ENCODE measurements around the gene CUBN.

Gene CUBN

DNA sequence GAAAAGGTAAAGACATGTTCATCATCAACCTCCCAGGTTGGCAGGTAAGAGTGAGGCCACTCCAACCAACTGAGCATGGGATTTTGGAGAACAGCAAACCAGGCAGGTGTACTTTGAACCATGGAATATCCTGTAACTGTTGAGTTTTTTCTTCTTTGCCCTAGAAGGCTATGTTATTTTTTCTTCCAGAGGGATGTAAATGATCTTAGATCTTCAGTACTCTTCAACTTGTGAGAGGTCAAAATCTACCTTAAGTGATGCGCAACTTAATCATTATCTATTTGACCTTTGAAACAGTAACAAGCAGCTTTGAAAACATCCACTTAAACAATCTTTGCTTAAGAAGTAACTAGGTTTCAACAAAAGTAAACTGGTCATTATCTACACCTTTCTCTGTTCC lies at the start of gene CUBN:
CUBN (minus strand) TSS at position 71 of the 400 bp plus-strand sequence; CDS start at position 25, 46 bp downstream.
- DNase-seq (ENCODE audit: low read depth) = no peak
- TF ChIP-seq POLR2A (IDR thresholded peaks at IDR 0.05; ENCODE audit: extremely low read depth, insufficient read length) = no peak
- no peak for TF ChIP-seq MYC (IDR thresholded peaks at IDR 0.05; ENCODE audit: low read depth, low read length)
- TF ChIP-seq CTCF (IDR thresholded peaks at IDR 0.05; ENCODE audit: low read depth, low read length) = no peak
- TF ChIP-seq, protein P1, sequence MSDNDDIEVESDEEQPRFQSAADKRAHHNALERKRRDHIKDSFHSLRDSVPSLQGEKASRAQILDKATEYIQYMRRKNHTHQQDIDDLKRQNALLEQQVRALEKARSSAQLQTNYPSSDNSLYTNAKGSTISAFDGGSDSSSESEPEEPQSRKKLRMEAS (IDR thresholded peaks at IDR 0.05; ENCODE audit: low read depth, low read length) = no peak
- no peak within 1 kb of the TSS for H3K4me3 ChIP-seq (ENCODE audit: low read depth, low read length)

DNA sequence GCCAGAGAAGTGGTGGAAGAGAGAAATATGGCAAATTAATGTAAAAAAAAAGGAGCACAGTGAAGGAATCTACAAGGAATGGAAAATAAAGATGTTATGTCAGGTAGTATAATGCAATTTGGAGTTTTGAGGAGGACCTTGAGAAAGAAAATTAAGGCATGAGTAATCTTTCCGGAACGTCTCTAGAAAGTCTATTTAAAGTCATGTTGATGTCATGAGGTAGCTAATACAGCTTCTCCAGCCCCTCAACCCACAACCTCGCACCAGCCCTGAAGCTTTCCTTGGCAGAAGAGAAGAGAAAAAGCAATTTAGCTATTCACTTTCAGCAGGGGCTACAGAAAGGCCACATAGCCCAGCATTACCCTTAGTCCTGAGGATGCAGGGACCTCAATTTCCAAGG lies 49.4 kb upstream of the CUBN start:
- H3K4me3 ChIP-seq (ENCODE audit: low read depth, low read length) = no peak overlapping the region
- no peak for TF ChIP-seq POLR2A (IDR thresholded peaks at IDR 0.05; ENCODE audit: extremely low read depth, insufficient read length)
- TF ChIP-seq, protein P1 (IDR thresholded peaks at IDR 0.05; ENCODE audit: low read depth, low read length) = no peak
- TF ChIP-seq MYC (IDR thresholded peaks at IDR 0.05; ENCODE audit: low read depth, low read length) = no peak
- TF ChIP-seq CTCF (IDR thresholded peaks at IDR 0.05; ENCODE audit: low read depth, low read length) = no peak
- no peak for DNase-seq (ENCODE audit: low read depth)

- no peak for DNase-seq (ENCODE audit: low read depth)
- TF ChIP-seq CTCF (IDR thresholded peaks at IDR 0.05; ENCODE audit: low read depth, low read length) = no peak
- TF ChIP-seq MYC (IDR thresholded peaks at IDR 0.05; ENCODE audit: low read depth, low read length) = no peak
- no peak for TF ChIP-seq POLR2A (IDR thresholded peaks at IDR 0.05; ENCODE audit: extremely low read depth, insufficient read length)
- TF ChIP-seq, protein P1 (IDR thresholded peaks at IDR 0.05; ENCODE audit: low read depth, low read length) = no peak
- no peak overlapping the region for H3K4me3 ChIP-seq (ENCODE audit: low read depth, low read length)
Measured at GRCh38 chr10:17178006-17178405, 48.4 kb upstream of the CUBN start.

GRCh38 chr10:17177014-17177413 lies 47.4 kb upstream of the CUBN start:
- no peak overlapping the region for H3K4me3 ChIP-seq (ENCODE audit: low read depth, low read length)
- TF ChIP-seq, protein P1 (IDR thresholded peaks at IDR 0.05; ENCODE audit: low read depth, low read length) = no peak
- TF ChIP-seq POLR2A (IDR thresholded peaks at IDR 0.05; ENCODE audit: extremely low read depth, insufficient read length) (no peak), CTCF (IDR thresholded peaks at IDR 0.05; ENCODE audit: low read depth, low read length) (no peak), MYC (IDR thresholded peaks at IDR 0.05; ENCODE audit: low read depth, low read length) (no peak)
- DNase-seq (ENCODE audit: low read depth) = no peak

DNA sequence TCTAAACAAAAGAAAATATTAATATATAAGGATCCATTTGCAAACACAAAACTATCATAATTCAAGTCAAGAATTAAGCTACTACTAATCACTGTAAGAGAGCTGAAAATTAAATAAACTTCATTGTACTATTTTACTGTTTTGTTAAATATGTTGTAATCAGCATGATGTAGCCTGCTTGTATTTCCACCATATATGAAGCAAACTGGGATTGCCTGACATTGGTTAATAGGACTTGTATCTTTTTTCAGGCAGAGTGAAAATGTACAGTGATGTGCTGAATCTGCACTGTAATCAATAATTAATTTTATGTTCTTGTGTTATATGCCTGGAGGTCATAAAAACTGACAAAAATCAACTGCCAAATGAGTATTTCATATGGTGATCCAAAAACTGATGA lies 46.5 kb upstream of the CUBN start:
- DNase-seq (ENCODE audit: low read depth) = no peak
- no peak for TF ChIP-seq MYC (IDR thresholded peaks at IDR 0.05; ENCODE audit: low read depth, low read length)
- H3K4me3 ChIP-seq (ENCODE audit: low read depth, low read length) = no peak overlapping the region

DNA sequence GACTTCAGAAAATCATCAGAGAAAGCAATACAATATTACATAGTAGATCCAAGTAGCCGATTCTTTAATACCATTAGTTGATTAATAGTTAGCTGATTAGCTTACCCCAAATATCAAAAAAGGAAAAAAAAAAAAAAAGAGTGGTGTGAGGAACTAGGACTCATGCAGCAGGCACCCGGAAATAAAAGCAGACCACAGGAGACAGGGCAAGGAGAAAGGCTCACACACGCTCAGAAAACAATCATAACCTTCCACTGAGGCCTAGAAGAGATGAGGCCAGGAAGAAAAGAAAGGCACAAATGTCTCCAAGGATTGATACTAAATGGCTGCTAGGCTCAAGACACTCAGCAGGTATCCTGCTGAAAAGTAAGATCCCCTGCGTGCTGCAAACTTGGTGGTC lies 45.9 kb upstream of the CUBN start:
- TF ChIP-seq MYC (IDR thresholded peaks at IDR 0.05; ENCODE audit: low read depth, low read length) = no peak
- no peak for TF ChIP-seq POLR2A (IDR thresholded peaks at IDR 0.05; ENCODE audit: extremely low read depth, insufficient read length)
- TF ChIP-seq, protein P1 (IDR thresholded peaks at IDR 0.05; ENCODE audit: low read depth, low read length) = no peak
- TF ChIP-seq CTCF (IDR thresholded peaks at IDR 0.05; ENCODE audit: low read depth, low read length) = no peak
- DNase-seq (ENCODE audit: low read depth) = no peak
- no peak overlapping the region for H3K4me3 ChIP-seq (ENCODE audit: low read depth, low read length)
